Large intestine (tissue), 3 donors: ENCODE data around the gene SCGB1C1. TPM values are rescaled to one million over a fixed set of nuclear protein-coding genes. Genes with fewer than 3 reads are reported as not detected.

Source experiments
- DNase-seq, 2 donors: peaks; one replicate each; pipeline versions ENCODE4 v3.0.0 to v3.0.0-alpha.2; 2013
- H3K27ac ChIP-seq: one replicate; pipeline ENCODE4 v1.5.1; 2013; ENCODE audit warnings: low read length
- H3K27me3 ChIP-seq: 2 replicates; pipeline ENCODE4 v1.6.1; 2013; ENCODE audit warnings: low read length; ENCODE audit not compliant: control insufficient read depth, insufficient read depth
- H3K36me3 ChIP-seq: 2 replicates; pipeline ENCODE4 v1.6.1; 2013; ENCODE audit warnings: low read length; ENCODE audit not compliant: control insufficient read depth, insufficient read depth
- H3K4me1 ChIP-seq: one replicate; pipeline ENCODE4 v1.6.1; 2013; ENCODE audit warnings: low read length; ENCODE audit not compliant: control insufficient read depth, insufficient read depth
- H3K4me3 ChIP-seq: one replicate; pipeline ENCODE4 v1.5.1; 2013; ENCODE audit warnings: low read length
- H3K9me3 ChIP-seq: one replicate; pipeline ENCODE4 v1.6.1; 2013; ENCODE audit warnings: mild to moderate bottlenecking, low read depth, low read length, moderate library complexity; ENCODE audit not compliant: control insufficient read depth
- WGBS: methylation state at CpG from one replicate; pipeline ENCODE4 v1.1.5; 2013; ENCODE audit warnings: low lambda C conversion rate; ENCODE audit not compliant: insufficient coverage; 5-methylcytosine and 5-hydroxymethylcytosine counted together
- polyA plus RNA-seq: library from polyadenylated mRNA; unstranded; fragments of 120-200 nt; gene quantifications from one replicate; pipeline ENCODE4 v1.2.1, GENCODE V29; 2013

Gene SCGB1C1
- polyA plus RNA-seq, 1 donor, result not detected

DNA sequence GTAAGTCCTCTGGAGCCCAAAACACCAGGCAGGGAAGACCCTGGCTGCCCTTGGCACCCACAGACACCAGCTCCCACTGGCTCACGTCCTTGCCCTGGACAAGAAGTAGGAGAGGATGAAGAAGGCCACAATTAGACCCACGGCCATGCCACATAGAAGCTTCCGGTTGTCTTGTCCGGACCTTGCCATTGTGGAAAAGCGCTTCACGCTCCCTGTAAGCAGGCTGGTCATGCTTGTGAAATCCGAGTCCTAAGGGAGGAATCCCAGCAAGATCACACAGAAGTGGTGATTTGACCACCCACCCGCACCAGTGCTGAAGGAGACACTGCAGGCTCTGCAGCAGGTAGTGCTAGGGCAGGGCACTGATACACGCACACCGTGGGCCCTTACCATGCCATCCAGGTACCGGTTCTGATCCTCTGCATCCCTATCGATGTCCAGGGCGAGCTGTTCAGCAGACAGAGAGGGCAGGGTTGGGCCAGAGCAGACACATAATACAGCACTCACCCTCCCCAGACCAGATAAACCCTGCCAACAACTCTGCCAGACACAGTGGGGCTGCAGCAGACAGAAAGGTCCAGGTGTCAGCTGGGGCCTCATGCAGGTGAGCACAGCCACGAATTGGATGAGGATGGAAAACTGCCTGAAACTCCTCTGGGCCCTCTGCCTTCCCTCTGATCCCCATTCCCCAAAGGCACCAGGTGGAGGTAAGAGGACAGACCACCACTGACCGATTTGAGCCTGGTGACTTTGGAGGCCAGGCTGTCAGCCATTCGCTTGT is 12.5 kb downstream of the SCGB1C1 start:
- DNase-seq, result no peak
- Histone ChIP-seq H3K4me3 (peak overlapping the region; percentile 94), H3K9me3 (peaks cover 3% of the 10 kb centered on the region), H3K27me3 (no peaks in the 10 kb centered on the region), H3K36me3 (peaks cover 51% of the 10 kb centered on the region), H3K4me1 (peaks cover 21% of the 10 kb centered on the region), H3K27ac (no peak overlapping the region)
- no CpG with 5 or more reads among the region's 16 CpGs for WGBS

DNA sequence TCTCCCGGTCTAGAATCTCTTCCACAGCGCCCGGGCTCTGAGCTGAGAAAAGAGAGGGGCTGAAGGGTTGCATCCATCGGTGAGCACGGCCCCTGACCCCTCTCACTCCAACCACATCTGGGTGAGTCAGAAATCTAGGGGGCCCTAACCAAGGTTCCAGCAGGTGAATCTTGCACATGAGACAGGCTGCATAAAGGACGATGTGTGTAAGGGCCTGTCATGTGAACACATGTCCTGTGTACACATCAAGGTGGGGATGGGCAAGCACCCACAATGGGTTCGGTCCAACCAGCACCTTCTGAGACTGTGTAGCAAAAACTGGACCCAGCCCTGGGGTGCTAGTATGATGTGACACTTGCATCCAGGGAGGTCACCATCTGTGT is 13.1 kb downstream of the SCGB1C1 start:
- peak overlapping the region; percentile 94 for H3K4me3 ChIP-seq
- no peak for DNase-seq
- H3K9me3 ChIP-seq, result no peaks in the 10 kb centered on the region
- H3K36me3 ChIP-seq, result peaks cover 51% of the 10 kb centered on the region
- H3K27ac ChIP-seq, result peak overlapping the region; percentile 99
- WGBS, result no CpG with 5 or more reads among the region's 7 CpGs
- no peaks in the 10 kb centered on the region for H3K27me3 ChIP-seq
- H3K4me1 ChIP-seq, result peaks cover 23% of the 10 kb centered on the region

DNA sequence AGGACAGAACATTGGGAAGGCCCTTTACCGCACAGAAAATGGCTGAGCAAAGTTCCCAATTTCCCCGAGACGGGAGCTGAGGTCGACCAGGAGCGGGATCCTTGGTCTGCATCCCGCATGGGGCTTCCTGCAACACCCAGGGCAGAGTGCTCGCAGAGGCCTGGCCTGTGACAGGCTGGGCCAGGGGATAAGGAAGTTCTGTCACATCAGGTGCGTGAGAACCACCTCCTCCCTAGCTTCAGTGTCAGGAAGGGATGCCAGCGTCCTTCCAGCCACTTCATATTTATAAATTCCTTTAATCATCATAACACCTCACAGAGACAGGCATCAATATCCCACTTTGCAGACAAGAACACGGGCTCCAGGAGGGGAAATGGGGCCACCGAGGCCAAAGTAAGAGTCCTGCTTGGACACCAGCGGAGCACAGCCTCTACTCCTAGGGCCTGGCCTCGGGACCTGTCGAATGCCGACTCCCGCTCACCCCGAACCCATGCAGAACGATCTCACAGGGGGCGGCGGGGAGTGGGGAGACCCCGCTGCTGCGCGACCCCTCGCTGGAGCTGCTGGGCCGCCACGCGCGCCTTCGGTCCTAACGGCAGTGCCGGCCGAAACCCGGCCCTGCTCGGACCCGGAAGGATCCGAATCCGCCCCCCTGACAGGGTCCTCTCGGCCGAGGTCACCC is 13.8 kb downstream of the SCGB1C1 start:
- Histone ChIP-seq H3K36me3 (peaks cover 53% of the 10 kb centered on the region), H3K4me1 (peaks cover 23% of the 10 kb centered on the region), H3K27me3 (no peaks in the 10 kb centered on the region), H3K27ac (peak overlapping the region; percentile 99), H3K4me3 (peak overlapping the region; percentile 94), H3K9me3 (no peaks in the 10 kb centered on the region)
- peak; percentile 50 to 66 for DNase-seq
- no CpG with 5 or more reads among the region's 39 CpGs for WGBS

DNA sequence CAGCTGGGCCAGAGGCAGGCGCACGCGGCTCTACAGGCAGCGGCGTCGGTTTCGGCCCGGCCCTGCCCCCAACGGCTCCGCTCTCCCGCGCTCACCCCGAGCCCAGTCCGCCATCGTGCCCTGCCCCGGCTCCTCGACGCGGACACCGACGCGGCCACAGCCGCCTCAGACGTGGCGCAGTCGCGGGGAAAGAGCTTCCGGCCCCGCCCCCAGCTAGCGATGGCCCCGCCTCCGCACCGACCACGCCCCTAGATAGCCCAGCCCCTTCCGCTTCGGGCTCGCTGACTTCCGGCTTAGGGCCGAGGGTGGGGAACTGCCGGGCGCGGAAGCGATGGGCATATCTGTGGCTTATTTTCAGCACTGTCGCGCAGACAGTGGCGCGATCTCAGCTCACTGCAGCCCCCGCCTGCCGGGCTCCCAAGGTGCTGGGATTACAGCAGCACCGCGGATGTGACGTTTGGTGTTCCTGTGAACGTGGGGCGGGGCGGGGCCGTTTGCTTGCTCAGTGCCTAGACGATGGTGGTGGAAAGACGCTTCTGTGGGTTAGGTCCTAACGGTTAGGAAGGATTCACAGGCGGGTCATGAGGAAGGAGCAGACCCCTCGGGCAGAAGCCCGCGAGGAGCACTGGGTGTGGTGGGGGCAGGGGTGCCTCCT is 14.5 kb downstream of the SCGB1C1 start, which contains the start of the genes BET1L and RIC8A:
BET1L (minus strand) TSS at position 192 of the 655 bp plus-strand sequence; CDS start at position 114, 78 bp downstream.
RIC8A (plus strand) TSS at position 501 of the 655 bp plus-strand sequence. CDS start 1,147 bp downstream, outside the sequence.
- H3K27me3 ChIP-seq, result no peaks in the 10 kb centered on the region
- WGBS, result no CpG with 5 or more reads among the region's 63 CpGs
- peak within 1 kb of the TSS; percentile 99 for H3K27ac ChIP-seq
- H3K36me3 ChIP-seq, result peaks cover 60% of the 10 kb centered on the region
- H3K4me3 ChIP-seq, result peak within 1 kb of the TSS; percentile 94
- H3K9me3 ChIP-seq, result no peaks in the 10 kb centered on the region
- H3K4me1 ChIP-seq, result peaks cover 23% of the 10 kb centered on the region
- peak; percentile 99 for DNase-seq

DNA sequence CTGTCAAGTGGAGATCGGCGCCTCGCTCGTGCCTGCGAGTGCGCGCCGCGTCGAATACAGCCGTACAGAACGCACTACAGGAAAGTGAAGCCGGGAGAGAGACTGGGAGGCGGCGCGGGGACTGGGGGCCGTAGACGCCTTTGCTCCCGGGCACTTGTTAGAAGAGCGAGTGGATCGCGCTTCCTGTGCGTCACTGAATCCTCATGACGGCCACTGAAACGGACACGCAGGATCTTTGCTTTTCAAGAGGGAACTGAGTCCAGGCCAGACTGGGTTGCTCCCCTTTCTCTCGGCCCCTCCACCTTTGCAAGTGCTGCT is 14.9 kb downstream of the SCGB1C1 start:
- Histone ChIP-seq H3K9me3 (no peaks in the 10 kb centered on the region), H3K27ac (peak overlapping the region; percentile 99), H3K36me3 (peaks cover 64% of the 10 kb centered on the region), H3K4me3 (peak overlapping the region; percentile 94), H3K27me3 (no peaks in the 10 kb centered on the region), H3K4me1 (peaks cover 23% of the 10 kb centered on the region)
- peak in 1 of 2 donors; percentile 26 for DNase-seq
- WGBS, result no CpG with 5 or more reads among the region's 27 CpGs

DNA sequence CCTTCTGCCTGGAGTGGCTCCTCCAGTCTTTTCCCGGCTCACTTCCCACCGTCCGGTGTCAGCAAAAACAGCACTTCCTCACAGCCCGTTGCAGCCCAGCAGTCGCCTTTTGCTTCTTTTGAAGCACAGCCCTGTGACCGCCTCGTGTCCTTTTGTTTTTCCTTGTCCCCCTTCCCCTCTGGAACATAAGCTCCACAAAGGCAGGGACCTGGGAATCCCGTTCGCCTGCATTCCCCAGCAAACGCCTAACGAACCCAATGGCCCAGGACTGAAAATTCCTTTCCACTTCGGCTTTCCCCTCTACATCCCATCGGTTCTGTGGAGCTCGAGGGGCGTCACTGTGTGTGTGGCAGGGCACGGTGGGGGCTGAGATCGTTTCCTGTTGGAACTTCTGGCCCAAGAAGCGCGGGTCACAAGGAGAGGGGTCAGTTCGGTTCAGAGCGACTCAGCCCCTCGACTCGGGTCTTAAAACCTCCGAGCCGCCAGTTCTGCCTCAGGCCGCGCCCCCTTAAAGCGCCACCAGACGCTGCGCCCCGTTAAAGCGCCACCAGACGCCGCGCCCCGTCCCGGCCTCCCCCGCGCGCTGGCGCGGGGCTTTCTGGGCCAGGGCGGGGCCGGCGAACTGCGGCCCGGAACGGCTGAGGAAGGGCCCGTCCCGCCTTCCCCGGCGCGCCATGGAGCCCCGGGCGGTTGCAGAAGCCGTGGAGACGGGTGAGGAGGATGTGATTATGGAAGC is 15.5 kb downstream of the SCGB1C1 start:
- H3K9me3 ChIP-seq, result no peaks in the 10 kb centered on the region
- peaks cover 23% of the 10 kb centered on the region for H3K4me1 ChIP-seq
- peaks cover 64% of the 10 kb centered on the region for H3K36me3 ChIP-seq
- H3K4me3 ChIP-seq, result peak overlapping the region; percentile 94
- peak; percentile 78 to 90 for DNase-seq
- 0% methylated on average over 4 of the region's 57 CpGs for WGBS
- peak overlapping the region; percentile 99 for H3K27ac ChIP-seq
- H3K27me3 ChIP-seq, result no peaks in the 10 kb centered on the region

DNA sequence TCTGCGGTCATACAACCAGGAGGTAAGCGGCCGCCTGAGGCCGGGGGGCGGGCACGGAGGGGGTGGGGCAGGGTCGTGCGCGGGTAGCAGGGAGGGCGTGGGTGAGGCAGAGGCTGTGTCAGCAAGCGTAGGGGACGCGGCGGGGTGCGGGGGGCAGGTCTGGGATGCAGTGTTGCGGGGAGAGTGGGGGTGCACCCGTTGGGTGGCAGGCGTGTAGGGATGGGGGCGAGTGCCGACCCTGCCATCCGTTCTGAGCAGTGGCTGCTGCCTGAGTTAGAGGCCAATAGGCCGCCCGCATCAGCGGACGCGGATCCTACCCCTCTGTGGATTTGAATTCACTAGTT is 16.0 kb downstream of the SCGB1C1 start:
- Histone ChIP-seq H3K27me3 (no peaks in the 10 kb centered on the region), H3K36me3 (peaks cover 62% of the 10 kb centered on the region), H3K4me3 (peak overlapping the region; percentile 94), H3K27ac (peak overlapping the region; percentile 99), H3K4me1 (peaks cover 23% of the 10 kb centered on the region), H3K9me3 (no peaks in the 10 kb centered on the region)
- DNase-seq, result no peak
- WGBS, result no CpG with 5 or more reads among the region's 26 CpGs

DNA sequence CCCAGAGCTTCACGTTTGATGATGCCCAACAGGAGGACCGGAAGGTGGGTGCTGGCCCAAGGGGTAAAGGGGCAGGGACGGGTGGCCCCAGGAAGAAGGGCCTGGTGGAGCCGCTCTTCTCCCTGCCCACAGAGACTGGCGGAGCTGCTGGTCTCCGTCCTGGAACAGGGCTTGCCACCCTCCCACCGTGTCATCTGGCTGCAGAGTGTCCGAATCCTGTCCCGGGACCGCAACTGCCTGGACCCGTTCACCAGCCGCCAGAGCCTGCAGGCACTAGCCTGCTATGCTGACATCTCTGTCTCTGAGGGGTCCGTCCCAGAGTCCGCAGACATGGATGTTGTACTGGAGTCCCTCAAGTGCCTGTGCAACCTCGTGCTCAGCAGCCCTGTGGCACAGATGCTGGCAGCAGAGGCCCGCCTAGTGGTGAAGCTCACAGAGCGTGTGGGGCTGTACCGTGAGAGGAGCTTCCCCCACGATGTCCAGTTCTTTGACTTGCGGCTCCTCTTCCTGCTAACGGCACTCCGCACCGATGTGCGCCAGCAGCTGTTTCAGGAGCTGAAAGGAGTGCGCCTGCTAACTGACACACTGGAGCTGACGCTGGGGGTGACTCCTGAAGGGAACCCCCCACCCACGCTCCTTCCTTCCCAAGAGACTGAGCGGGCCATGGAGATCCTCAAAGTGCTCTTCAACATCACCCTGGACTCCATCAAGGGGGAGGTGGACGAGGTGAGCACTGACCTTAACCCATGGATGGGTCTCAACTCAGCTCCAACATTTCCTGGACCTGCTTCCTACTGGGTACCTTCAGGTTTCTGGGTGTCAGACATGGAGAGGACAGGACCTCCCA is 16.6 kb downstream of the SCGB1C1 start:
- Histone ChIP-seq H3K36me3 (peaks cover 63% of the 10 kb centered on the region), H3K4me3 (peak overlapping the region; percentile 94), H3K27ac (no peak overlapping the region), H3K9me3 (no peaks in the 10 kb centered on the region), H3K4me1 (peaks cover 23% of the 10 kb centered on the region), H3K27me3 (no peaks in the 10 kb centered on the region)
- no peak for DNase-seq
- no CpG with 5 or more reads among the region's 29 CpGs for WGBS

DNA sequence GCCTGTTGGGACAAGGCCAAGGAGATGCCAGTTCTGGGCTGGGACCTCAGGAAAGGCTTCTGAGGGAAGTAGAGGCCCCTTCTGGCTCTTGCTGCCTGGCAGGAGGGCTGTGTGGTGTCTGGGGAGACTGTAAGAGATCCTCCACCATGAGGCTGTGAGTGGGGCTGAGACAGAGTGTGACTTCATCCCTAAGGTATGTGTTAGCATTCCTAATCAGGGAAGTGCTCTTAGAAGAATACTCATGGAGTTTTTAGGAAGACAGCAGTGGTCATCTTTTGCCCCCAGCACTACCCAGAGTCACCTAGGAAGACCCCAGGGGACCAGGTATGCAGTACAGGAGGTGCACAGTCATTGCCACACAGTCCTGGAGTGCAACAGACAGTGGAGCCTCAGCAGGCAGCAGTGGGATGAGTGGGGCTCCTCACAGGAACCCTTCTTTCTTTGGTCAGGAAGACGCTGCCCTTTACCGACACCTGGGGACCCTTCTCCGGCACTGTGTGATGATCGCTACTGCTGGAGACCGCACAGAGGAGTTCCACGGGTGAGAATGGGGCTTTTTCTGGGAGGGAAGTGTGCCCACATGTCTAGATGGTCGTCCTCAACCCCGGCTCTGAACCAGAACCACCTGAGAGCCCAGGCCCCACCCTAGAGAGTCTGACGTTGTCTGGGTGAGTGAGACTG is 17.4 kb downstream of the SCGB1C1 start:
- Histone ChIP-seq H3K4me3 (peak overlapping the region; percentile 94), H3K36me3 (peaks cover 60% of the 10 kb centered on the region)
- WGBS, result no CpG with 5 or more reads among the region's 9 CpGs

More for the DNA sequence above, 17.4 kb downstream of the SCGB1C1 start:
- Histone ChIP-seq H3K27ac (no peak overlapping the region), H3K4me1 (peaks cover 21% of the 10 kb centered on the region), H3K9me3 (no peaks in the 10 kb centered on the region), H3K27me3 (no peaks in the 10 kb centered on the region)
- DNase-seq, result no peak
